ENCODE data around the gene ARHGAP25. TPM values are rescaled to one million over a fixed set of nuclear protein-coding genes. Genes with fewer than 3 reads are reported as not detected.

ARHGAP25 gene
- total and polyA plus RNA-seq, 4 donors: 17.1 to 43.0 (median 22.6) TPM

DNA sequence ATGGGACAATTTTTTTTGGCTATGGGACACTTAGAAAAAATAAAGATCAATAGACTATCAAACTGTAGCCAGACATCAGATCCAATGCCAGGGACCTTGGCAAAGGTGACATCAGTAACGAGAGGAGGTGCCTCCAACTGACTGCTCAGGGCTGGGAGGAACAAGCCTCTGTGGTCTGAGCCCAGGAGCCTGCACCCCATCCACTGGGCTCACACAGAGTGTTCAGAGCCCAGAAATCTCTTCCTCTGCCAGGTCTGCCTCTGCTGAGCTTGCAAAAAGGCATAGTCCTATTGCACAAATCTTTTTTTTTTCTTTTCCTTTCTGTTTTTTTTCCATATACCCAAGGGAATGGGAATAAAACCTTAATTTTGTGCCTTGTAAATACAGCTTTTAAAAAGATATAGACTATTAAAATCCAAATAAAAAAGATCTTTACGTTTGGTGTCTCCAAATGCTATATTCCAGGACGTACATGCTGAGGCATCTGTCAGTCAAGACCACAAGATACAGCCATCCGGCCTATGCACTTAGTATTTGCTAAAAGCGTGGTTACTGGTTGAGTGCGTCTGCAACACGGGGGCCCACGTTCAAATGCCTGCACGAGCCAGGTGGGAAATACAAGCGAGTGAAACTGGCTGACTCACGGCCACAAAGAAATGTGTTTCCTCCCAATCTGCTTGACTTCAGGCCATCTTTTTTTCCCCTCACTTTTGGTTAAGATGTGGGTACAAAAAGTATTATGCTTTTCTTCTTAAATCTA, 7.8 kb upstream of the ARHGAP25 start:
- DNase-seq (peak in 2 of 3 donors; percentile 37 to 57), ATAC-seq (ENCODE audit: insufficient read depth, low FRiP score) (no peak)
- H3K27me3 ChIP-seq (ENCODE audit: control insufficient read depth in 3 of 3, insufficient read depth in 3 of 3, low read length in 2 of 3): no peaks in the 10 kb centered on the region
- TF ChIP-seq, protein P1, sequence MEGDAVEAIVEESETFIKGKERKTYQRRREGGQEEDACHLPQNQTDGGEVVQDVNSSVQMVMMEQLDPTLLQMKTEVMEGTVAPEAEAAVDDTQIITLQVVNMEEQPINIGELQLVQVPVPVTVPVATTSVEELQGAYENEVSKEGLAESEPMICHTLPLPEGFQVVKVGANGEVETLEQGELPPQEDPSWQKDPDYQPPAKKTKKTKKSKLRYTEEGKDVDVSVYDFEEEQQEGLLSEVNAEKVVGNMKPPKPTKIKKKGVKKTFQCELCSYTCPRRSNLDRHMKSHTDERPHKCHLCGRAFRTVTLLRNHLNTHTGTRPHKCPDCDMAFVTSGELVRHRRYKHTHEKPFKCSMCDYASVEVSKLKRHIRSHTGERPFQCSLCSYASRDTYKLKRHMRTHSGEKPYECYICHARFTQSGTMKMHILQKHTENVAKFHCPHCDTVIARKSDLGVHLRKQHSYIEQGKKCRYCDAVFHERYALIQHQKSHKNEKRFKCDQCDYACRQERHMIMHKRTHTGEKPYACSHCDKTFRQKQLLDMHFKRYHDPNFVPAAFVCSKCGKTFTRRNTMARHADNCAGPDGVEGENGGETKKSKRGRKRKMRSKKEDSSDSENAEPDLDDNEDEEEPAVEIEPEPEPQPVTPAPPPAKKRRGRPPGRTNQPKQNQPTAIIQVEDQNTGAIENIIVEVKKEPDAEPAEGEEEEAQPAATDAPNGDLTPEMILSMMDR (IDR thresholded peaks at IDR 0.05; ENCODE audit: control extremely low read depth, extremely low read depth): no peak
- no peak overlapping the region for H3K27ac ChIP-seq (ENCODE audit: low read depth in 1 of 2, low read length in 1 of 2)
- WGBS, 2 donors: 34 to 62% methylated on average over 11 of the region's 11 CpGs
- H3K36me3 ChIP-seq (ENCODE audit: control insufficient read depth in 4 of 4, insufficient read depth in 4 of 4, low read length in 4 of 4): no peaks in the 10 kb centered on the region
- H3K9ac ChIP-seq (ENCODE audit: insufficient read depth in 1 of 2, low read length in 2 of 2): no peak overlapping the region
- no peak overlapping the region for H3K4me3 ChIP-seq
- peaks cover 0 to 8% (median 0%) of the 10 kb centered on the region in 5 donors for H3K4me1 ChIP-seq (ENCODE audit: control insufficient read depth in 5 of 5, insufficient read depth in 5 of 5, low read length in 5 of 5)
- no peaks in the 10 kb centered on the region for H3K9me3 ChIP-seq (ENCODE audit: control insufficient read depth in 4 of 4, insufficient read depth in 3 of 4, low read length in 3 of 4)

DNA sequence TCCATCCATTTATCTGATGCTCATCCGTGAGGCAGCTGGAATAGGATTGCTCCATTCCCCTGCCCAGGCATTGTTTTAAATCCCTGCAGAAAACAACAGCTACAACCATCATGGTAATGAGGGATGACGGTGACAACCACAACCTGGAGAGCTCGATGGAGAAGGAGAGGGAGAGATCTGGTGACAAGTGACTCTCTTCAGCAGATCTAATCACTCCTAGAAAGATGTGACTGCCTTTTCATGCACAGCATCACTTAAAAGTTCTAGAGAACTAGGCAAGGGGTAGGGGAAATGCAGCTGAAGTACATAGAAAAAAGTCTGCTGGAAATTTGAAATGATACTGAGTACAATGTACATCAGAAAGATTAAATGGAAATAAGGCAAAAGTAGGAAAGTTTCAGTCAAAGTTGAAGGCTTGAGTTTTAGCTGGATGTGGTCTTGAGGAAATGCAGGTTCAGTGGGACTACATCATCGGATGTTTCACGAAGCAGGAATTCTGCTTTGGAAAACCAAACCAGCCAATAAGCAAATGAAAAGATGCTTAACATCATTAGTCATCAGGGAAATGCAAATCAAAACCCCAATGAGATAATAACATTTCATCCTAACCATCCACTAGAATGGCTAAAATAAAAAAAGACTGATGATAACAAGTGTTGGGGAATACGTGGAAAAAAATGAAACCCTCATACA, 6.8 kb upstream of the ARHGAP25 start:
- Histone ChIP-seq H3K9ac (ENCODE audit: insufficient read depth in 1 of 2, low read length in 2 of 2) (no peak overlapping the region), H3K36me3 (ENCODE audit: control insufficient read depth in 4 of 4, insufficient read depth in 4 of 4, low read length in 4 of 4) (no peaks in the 10 kb centered on the region), H3K27me3 (ENCODE audit: control insufficient read depth in 3 of 3, insufficient read depth in 3 of 3, low read length in 2 of 3) (no peaks in the 10 kb centered on the region), H3K4me1 (ENCODE audit: control insufficient read depth in 5 of 5, insufficient read depth in 5 of 5, low read length in 5 of 5) (peaks cover 0 to 8% (median 0%) of the 10 kb centered on the region in 5 donors), H3K9me3 (ENCODE audit: control insufficient read depth in 4 of 4, insufficient read depth in 3 of 4, low read length in 3 of 4) (peaks cover 0 to 2% (median 0%) of the 10 kb centered on the region in 4 donors), H3K4me3 (no peak overlapping the region), H3K27ac (ENCODE audit: low read depth in 1 of 2, low read length in 1 of 2) (no peak overlapping the region)
- DNase-seq (no peak), ATAC-seq (ENCODE audit: insufficient read depth, low FRiP score) (no peak)
- TF ChIP-seq, protein P1 (IDR thresholded peaks at IDR 0.05; ENCODE audit: control extremely low read depth, extremely low read depth): no peak
- 72 to 81% methylated on average over 6 of the region's 6 CpGs for WGBS, 2 donors

DNA sequence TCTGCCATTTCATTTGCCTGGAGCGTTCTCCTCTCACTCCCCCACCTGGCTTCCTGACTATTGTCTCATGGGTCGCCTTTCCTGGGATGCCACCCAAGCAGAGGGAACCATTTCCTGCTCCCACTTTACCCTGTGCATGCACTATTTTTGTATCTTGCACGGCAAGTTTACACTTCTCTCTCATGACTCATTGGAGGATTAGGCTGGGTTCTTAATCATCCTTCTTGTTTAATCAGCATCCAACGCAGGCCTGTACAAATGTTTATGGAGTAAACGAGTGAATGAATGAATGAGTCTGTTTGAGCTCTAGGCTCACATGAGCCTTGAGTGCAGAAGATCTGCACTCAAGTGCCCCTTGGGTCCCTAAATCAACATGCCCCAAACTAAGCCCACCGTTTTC, 3.8 kb upstream of the ARHGAP25 start:
- H3K4me1 ChIP-seq (ENCODE audit: control insufficient read depth in 5 of 5, insufficient read depth in 5 of 5, low read length in 5 of 5): peaks cover 0 to 8% (median 0%) of the 10 kb centered on the region in 5 donors
- 52 to 65% methylated on average over 6 of the region's 6 CpGs for whole genome bisulfite sequencing, 2 donors

More for the DNA sequence above, 3.8 kb upstream of the ARHGAP25 start:
- no peak for ATAC-seq (ENCODE audit: insufficient read depth, low FRiP score)
- Histone ChIP-seq H3K9me3 (ENCODE audit: control insufficient read depth in 4 of 4, insufficient read depth in 3 of 4, low read length in 3 of 4) (peaks cover 0 to 2% (median 0%) of the 10 kb centered on the region in 4 donors), H3K27me3 (ENCODE audit: control insufficient read depth in 3 of 3, insufficient read depth in 3 of 3, low read length in 2 of 3) (no peaks in the 10 kb centered on the region), H3K9ac (ENCODE audit: insufficient read depth in 1 of 2, low read length in 2 of 2) (no peak overlapping the region), H3K27ac (ENCODE audit: low read depth in 1 of 2, low read length in 1 of 2) (no peak overlapping the region), H3K36me3 (ENCODE audit: control insufficient read depth in 4 of 4, insufficient read depth in 4 of 4, low read length in 4 of 4) (no peaks in the 10 kb centered on the region), H3K4me3 (no peak overlapping the region)
- TF ChIP-seq, protein P1 (IDR thresholded peaks at IDR 0.05; ENCODE audit: control extremely low read depth, extremely low read depth): no peak
- DNase-seq: no peak

All from lung (tissue), 12 donors.